Measurements from ENCODE around the gene PPP6R2. TPM values are rescaled to one million over a fixed set of nuclear protein-coding genes. Genes with fewer than 3 reads are reported as not detected.
A peak's percentile ranks its signal among the peaks of the same experiment; 100 is the strongest.

Gene PPP6R2
- total RNA-seq, 1 donor from 2014 or later, result 62.8 TPM

GRCh38 chr22:50459016-50459415 is 115.9 kb downstream of the PPP6R2 start:
- Mint-ChIP-seq H3K36me3 (peaks cover 13% of the 10 kb centered on the region), H3K4me1 (ENCODE audit: unreplicated experiment) (no peaks in the 10 kb centered on the region), H3K27ac (no peak overlapping the region), H3K9me3 (no peaks in the 10 kb centered on the region), H3K27me3 (no peaks in the 10 kb centered on the region), H3K4me3 (no peak overlapping the region)
- no peak for DNase-seq (ENCODE audit: extremely low spot score, unreplicated experiment)
- TF ChIP-seq CTCF (conservative IDR thresholded peaks at IDR 0.05), result no peak

- Mint-ChIP-seq H3K27me3 (no peaks in the 10 kb centered on the region), H3K4me1 (ENCODE audit: unreplicated experiment) (no peaks in the 10 kb centered on the region), H3K27ac (no peak overlapping the region), H3K9me3 (no peaks in the 10 kb centered on the region), H3K36me3 (peaks cover 13% of the 10 kb centered on the region), H3K4me3 (no peak overlapping the region)
- TF ChIP-seq CTCF (conservative IDR thresholded peaks at IDR 0.05), result no peak
- no peak for DNase-seq (ENCODE audit: extremely low spot score, unreplicated experiment)
Measured at GRCh38 chr22:50459496-50460140, 116.5 kb downstream of the PPP6R2 start.

- Mint-ChIP-seq H3K27me3 (no peaks in the 10 kb centered on the region), H3K27ac (peak overlapping the region; percentile 97), H3K36me3 (peaks cover 13% of the 10 kb centered on the region), H3K4me1 (ENCODE audit: unreplicated experiment) (no peaks in the 10 kb centered on the region), H3K9me3 (no peaks in the 10 kb centered on the region), H3K4me3 (peak overlapping the region; percentile 83)
- DNase-seq (ENCODE audit: extremely low spot score, unreplicated experiment), result no peak
- no peak for TF ChIP-seq CTCF (conservative IDR thresholded peaks at IDR 0.05)
Measured at GRCh38 chr22:50460938-50461337, 117.8 kb downstream of the PPP6R2 start.

GRCh38 chr22:50461536-50461935 is 118.4 kb downstream of the PPP6R2 start:
- H3K4me1 Mint-ChIP-seq (ENCODE audit: unreplicated experiment), result no peaks in the 10 kb centered on the region
- H3K4me3 Mint-ChIP-seq, result no peak overlapping the region
- H3K36me3 Mint-ChIP-seq, result peaks cover 13% of the 10 kb centered on the region
- TF ChIP-seq CTCF (conservative IDR thresholded peaks at IDR 0.05), result no peak
- no peak for DNase-seq (ENCODE audit: extremely low spot score, unreplicated experiment)
- H3K9me3 Mint-ChIP-seq, result no peaks in the 10 kb centered on the region
- H3K27ac Mint-ChIP-seq, result no peak overlapping the region
- H3K27me3 Mint-ChIP-seq, result no peaks in the 10 kb centered on the region

- Mint-ChIP-seq H3K4me3 (no peak overlapping the region), H3K27ac (peak overlapping the region; percentile 34), H3K9me3 (no peaks in the 10 kb centered on the region), H3K36me3 (peaks cover 13% of the 10 kb centered on the region), H3K27me3 (no peaks in the 10 kb centered on the region), H3K4me1 (ENCODE audit: unreplicated experiment) (no peaks in the 10 kb centered on the region)
- no peak for TF ChIP-seq CTCF (conservative IDR thresholded peaks at IDR 0.05)
- no peak for DNase-seq (ENCODE audit: extremely low spot score, unreplicated experiment)
Measured at GRCh38 chr22:50461979-50462540, 118.9 kb downstream of the PPP6R2 start.

Data from type B pancreatic cell (in vitro differentiated cells).